HCT116 (cell line): Measurements from ENCODE around the gene GOLGA2.

Experiments used
- CTCF ChIP-seq, 3 experiments: fragments of 200-600 bp in 1 of 3; sonication (generic) in 1 of 3; IDR thresholded peaks in 2 of 3; conservative IDR thresholded peaks in 1 of 3; 2 replicates each; pipeline ENCODE4 v1.5.1; 2012 to 2017; ENCODE audit warnings: low read depth in 2 of 3, low read length in 2 of 3, antibody characterized with exemption in 1 of 3, borderline replicate concordance in 1 of 3, control low read depth in 1 of 3, mild to moderate bottlenecking in 1 of 3, mixed read lengths in 1 of 3, mixed run types in 1 of 3, moderate library complexity in 1 of 3; ENCODE audit not compliant: insufficient read depth in 1 of 3
- EZH2 ChIP-seq: fragments of 200-600 bp; sonication (generic); IDR thresholded peaks from 2 replicates; pipeline ENCODE4 v1.6.1; 2017; ENCODE audit warnings: antibody characterized with exemption, mixed run types
- MAX ChIP-seq: IDR thresholded peaks from 2 replicates; pipeline ENCODE4 v1.6.1; 2012
- POLR2A ChIP-seq: IDR thresholded peaks from 2 replicates; pipeline ENCODE4 v1.7.0; 2011; ENCODE audit warnings: borderline replicate concordance; ENCODE audit not compliant: insufficient read depth, insufficient read length; ENCODE audit errors: extremely low read depth
- POLR2AphosphoS5 ChIP-seq: IDR thresholded peaks from 2 replicates; pipeline ENCODE4 v1.6.1; 2011; ENCODE audit warnings: mild to moderate bottlenecking, low read depth, low read length, moderate library complexity
- RAD21 ChIP-seq: IDR thresholded peaks from 2 replicates; pipeline ENCODE4 v1.6.1; 2012; ENCODE audit warnings: low read depth, mild to moderate bottlenecking
- REST ChIP-seq: IDR thresholded peaks from 2 replicates; pipeline ENCODE4 v1.6.1; 2012; ENCODE audit warnings: low read depth
- SP1 ChIP-seq: IDR thresholded peaks from 2 replicates; pipeline ENCODE4 v1.6.1; 2012; ENCODE audit warnings: low read depth
- TCF7L2 ChIP-seq: IDR thresholded peaks from 2 replicates; pipeline ENCODE4 v1.7.0; 2011; ENCODE audit warnings: borderline replicate concordance, inconsistent platforms; ENCODE audit not compliant: insufficient read depth, insufficient read length; ENCODE audit errors: extremely low read depth
- YY1 ChIP-seq: IDR thresholded peaks from 2 replicates; pipeline ENCODE4 v1.6.1; 2011; ENCODE audit warnings: low read length, low read depth, moderate library complexity, mild to moderate bottlenecking; ENCODE audit not compliant: insufficient replicate concordance; ENCODE audit errors: extremely low read depth
- ZFX ChIP-seq: fragments of 450-650 bp; IDR thresholded peaks from 2 replicates; pipeline ENCODE4 v1.6.1; 2017
- ZNF274 ChIP-seq: fragments of 200-500 bp; sonication (Bioruptor generic); IDR thresholded peaks from 2 replicates; pipeline ENCODE4 v1.6.1; 2014; ENCODE audit warnings: mild to moderate bottlenecking, low read depth, low read length, inconsistent platforms

GRCh38 chr9:128222880-128223670 lies 52.7 kb downstream of the GOLGA2 start:
- TF ChIP-seq MAX (no peak), ZFX (no peak), CTCF (IDR thresholded peaks at IDR 0.05 in 2 of 3, conservative IDR thresholded peaks at IDR 0.05 in 1 of 3; ENCODE audit: borderline replicate concordance in 1 of 3, insufficient read depth in 1 of 3, low read depth in 2 of 3, low read length in 2 of 3) (no peak), EZH2 (no peak), TCF7L2 (no peak), RAD21 (no peak), SP1 (no peak), POLR2AphosphoS5 (no peak), REST (no peak), ZNF274 (no peak), YY1 (no peak), POLR2A (no peak)
